Measurements from ENCODE around the gene CCN5. TPM values are rescaled to one million over a fixed set of nuclear protein-coding genes. Genes with fewer than 3 reads are reported as not detected.

CCN5 gene
- total and polyA plus RNA-seq, 2 of the 13 experiments (the other 11 are each of a cell fraction or from before 2014, with no cell fraction given), result 0.12 TPM; not detected in 1

DNA sequence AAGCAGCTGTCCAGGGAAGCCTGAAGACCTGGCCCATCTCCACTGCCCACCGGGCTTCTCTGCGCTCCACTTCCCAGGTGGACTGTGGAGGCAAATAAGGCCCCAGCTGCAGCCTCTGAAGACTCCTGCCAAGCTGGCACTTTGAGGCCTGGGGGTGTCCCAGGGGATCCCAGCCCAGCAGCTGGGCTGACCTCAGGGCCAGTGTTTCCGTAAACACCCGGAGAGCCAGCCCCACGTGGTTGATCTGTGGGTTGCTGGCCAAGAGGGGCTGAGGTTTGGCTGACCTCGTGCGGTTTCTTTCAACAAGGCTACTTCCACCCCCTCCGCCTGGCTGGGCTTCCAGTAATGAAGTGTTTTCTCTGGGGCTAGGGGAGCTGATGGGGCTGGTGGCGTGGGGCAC, 12.4 kb upstream of the CCN5 start (continued):
- TF ChIP-seq, protein P1, sequence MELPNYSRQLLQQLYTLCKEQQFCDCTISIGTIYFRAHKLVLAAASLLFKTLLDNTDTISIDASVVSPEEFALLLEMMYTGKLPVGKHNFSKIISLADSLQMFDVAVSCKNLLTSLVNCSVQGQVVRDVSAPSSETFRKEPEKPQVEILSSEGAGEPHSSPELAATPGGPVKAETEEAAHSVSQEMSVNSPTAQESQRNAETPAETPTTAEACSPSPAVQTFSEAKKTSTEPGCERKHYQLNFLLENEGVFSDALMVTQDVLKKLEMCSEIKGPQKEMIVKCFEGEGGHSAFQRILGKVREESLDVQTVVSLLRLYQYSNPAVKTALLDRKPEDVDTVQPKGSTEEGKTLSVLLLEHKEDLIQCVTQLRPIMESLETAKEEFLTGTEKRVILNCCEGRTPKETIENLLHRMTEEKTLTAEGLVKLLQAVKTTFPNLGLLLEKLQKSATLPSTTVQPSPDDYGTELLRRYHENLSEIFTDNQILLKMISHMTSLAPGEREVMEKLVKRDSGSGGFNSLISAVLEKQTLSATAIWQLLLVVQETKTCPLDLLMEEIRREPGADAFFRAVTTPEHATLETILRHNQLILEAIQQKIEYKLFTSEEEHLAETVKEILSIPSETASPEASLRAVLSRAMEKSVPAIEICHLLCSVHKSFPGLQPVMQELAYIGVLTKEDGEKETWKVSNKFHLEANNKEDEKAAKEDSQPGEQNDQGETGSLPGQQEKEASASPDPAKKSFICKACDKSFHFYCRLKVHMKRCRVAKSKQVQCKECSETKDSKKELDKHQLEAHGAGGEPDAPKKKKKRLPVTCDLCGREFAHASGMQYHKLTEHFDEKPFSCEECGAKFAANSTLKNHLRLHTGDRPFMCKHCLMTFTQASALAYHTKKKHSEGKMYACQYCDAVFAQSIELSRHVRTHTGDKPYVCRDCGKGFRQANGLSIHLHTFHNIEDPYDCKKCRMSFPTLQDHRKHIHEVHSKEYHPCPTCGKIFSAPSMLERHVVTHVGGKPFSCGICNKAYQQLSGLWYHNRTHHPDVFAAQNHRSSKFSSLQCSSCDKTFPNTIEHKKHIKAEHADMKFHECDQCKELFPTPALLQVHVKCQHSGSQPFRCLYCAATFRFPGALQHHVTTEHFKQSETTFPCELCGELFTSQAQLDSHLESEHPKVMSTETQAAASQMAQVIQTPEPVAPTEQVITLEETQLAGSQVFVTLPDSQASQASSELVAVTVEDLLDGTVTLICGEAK (IDR thresholded peaks at IDR 0.05), result no peak
- TF ChIP-seq, protein P1 (CRISPR knock-in tag; IDR thresholded peaks at IDR 0.05), result no peak
- TF ChIP-seq ELF1 (CRISPR knock-in tag; IDR thresholded peaks at IDR 0.05) (peak; percentile 31; the same call in 1 of the 2 replicates), MEIS2 (CRISPR knock-in tag; IDR thresholded peaks at IDR 0.05) (no peak), CBX1 (IDR thresholded peaks at IDR 0.05; ENCODE audit: low read depth) (no peak), EED (CRISPR knock-in tag; IDR thresholded peaks at IDR 0.05) (no peak), HNRNPH1 (optimal IDR thresholded peaks at IDR 0.05; ENCODE audit: low read depth, low read length) (no peak), EP300 (IDR thresholded peaks at IDR 0.05; ENCODE audit: low read depth in 2 of 2, low read length in 2 of 2) (peak in 1 of 2 experiments; percentile 19; a peak in 1 of 4 replicates), EP300 (CRISPR knock-in tag; IDR thresholded peaks at IDR 0.05; ENCODE audit: borderline replicate concordance) (no peak), ZNF792 (CRISPR knock-in tag; IDR thresholded peaks at IDR 0.05) (no peak)
- TF ChIP-seq, protein P2, sequence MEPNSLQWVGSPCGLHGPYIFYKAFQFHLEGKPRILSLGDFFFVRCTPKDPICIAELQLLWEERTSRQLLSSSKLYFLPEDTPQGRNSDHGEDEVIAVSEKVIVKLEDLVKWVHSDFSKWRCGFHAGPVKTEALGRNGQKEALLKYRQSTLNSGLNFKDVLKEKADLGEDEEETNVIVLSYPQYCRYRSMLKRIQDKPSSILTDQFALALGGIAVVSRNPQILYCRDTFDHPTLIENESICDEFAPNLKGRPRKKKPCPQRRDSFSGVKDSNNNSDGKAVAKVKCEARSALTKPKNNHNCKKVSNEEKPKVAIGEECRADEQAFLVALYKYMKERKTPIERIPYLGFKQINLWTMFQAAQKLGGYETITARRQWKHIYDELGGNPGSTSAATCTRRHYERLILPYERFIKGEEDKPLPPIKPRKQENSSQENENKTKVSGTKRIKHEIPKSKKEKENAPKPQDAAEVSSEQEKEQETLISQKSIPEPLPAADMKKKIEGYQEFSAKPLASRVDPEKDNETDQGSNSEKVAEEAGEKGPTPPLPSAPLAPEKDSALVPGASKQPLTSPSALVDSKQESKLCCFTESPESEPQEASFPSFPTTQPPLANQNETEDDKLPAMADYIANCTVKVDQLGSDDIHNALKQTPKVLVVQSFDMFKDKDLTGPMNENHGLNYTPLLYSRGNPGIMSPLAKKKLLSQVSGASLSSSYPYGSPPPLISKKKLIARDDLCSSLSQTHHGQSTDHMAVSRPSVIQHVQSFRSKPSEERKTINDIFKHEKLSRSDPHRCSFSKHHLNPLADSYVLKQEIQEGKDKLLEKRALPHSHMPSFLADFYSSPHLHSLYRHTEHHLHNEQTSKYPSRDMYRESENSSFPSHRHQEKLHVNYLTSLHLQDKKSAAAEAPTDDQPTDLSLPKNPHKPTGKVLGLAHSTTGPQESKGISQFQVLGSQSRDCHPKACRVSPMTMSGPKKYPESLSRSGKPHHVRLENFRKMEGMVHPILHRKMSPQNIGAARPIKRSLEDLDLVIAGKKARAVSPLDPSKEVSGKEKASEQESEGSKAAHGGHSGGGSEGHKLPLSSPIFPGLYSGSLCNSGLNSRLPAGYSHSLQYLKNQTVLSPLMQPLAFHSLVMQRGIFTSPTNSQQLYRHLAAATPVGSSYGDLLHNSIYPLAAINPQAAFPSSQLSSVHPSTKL (CRISPR knock-in tag; IDR thresholded peaks at IDR 0.05), result no peak
